Heart right ventricle (tissue), 16 donors: ENCODE measurements around the gene ITGAD. TPM values are rescaled to one million over a fixed set of nuclear protein-coding genes. Genes with fewer than 3 reads are reported as not detected.

Experiments
- ATAC-seq, 8 donors: fragments of 200-7000 bp; cut with Tn5 transposase; one replicate each; pipeline ENCODE4 v1.9.1; 2020; ENCODE audit warnings: mild to moderate bottlenecking in 8 of 8, moderate library complexity in 8 of 8, moderate number of reproducible peaks in 1 of 8
- DNase-seq, 2 donors: peaks; one replicate each; pipeline ENCODE4 v3.0.0-alpha.2; 2020
- H3K27ac ChIP-seq, 10 donors: fragments of 200-600 bp; sonication (generic) in 2 of 10; one replicate each; pipeline versions ENCODE4 v1.5.0 to v1.8.0; 2020 to 2022; ENCODE audit warnings: mild to moderate bottlenecking in 3 of 10
- H3K27me3 ChIP-seq, 7 donors: fragments of 200-600 bp; one replicate each; pipeline ENCODE4 v1.8.0; 2021 to 2022; ENCODE audit warnings: mild to moderate bottlenecking in 2 of 7
- H3K36me3 ChIP-seq, 9 donors: fragments of 200-600 bp; sonication (generic) in 1 of 9; one replicate each; pipeline versions ENCODE4 v1.5.0 to v1.8.0; 2020 to 2022; ENCODE audit warnings: mild to moderate bottlenecking in 2 of 9
- H3K4me1 ChIP-seq, 9 donors: fragments of 200-600 bp; sonication (generic) in 1 of 9; one replicate each; pipeline versions ENCODE4 v1.5.0 to v1.8.0; 2020 to 2022; ENCODE audit warnings: mild to moderate bottlenecking in 4 of 9
- H3K4me3 ChIP-seq, 10 donors: fragments of 200-600 bp; sonication (generic) in 2 of 10; one replicate each; pipeline versions ENCODE4 v1.5.0 to v1.8.0; 2020 to 2022; ENCODE audit warnings: mild to moderate bottlenecking in 7 of 10, moderate library complexity in 2 of 10
- H3K9me3 ChIP-seq, 11 donors: fragments of 200-600 bp in 10 of 11; sonication (generic) in 2 of 11; one replicate each; pipeline versions ENCODE4 v1.5.0 to v1.8.0; 2013 to 2022; ENCODE audit warnings: mild to moderate bottlenecking in 2 of 11, control low read depth in 1 of 11, moderate library complexity in 1 of 11
- CTCF ChIP-seq, 9 donors: fragments of 200-600 bp; sonication (generic) in 2 of 9; IDR thresholded peaks; one replicate each; pipeline versions ENCODE4 v1.5.0 to v1.8.0; 2021 to 2022; ENCODE audit warnings: antibody characterized with exemption in 9 of 9, mild to moderate bottlenecking in 5 of 9, moderate library complexity in 1 of 9
- WGBS, 2 donors: extraction: QIAGEN DNeasy Blood & Tissue Kit; methylation state at CpG; one replicate each; pipeline ENCODE4 v1.1.7; 2013; ENCODE audit warnings: inconsistent platforms in 1 of 2; 5-methylcytosine and 5-hydroxymethylcytosine counted together
- intact Hi-C, 10 donors: fragments of 100-400 bp; cut with DNase I; formaldehyde crosslinking; loops; one replicate each; pipeline versions ENCODE4 v1.11.1 to v1.14.2; 2022
- long read RNA-seq, 3 donors: library from polyadenylated mRNA; unstranded; transcript quantifications; one replicate each; pipeline ENCODE4 v2.0.0, GENCODE V29; 2020 to 2021
- polyA plus RNA-seq, 2 donors: library from polyadenylated mRNA; stranded (reverse); fragments of 200-250 nt; gene quantifications; one replicate each; pipeline ENCODE4 v1.2.3, GENCODE V29; 2013
- total RNA-seq, 10 donors: library from RNA; stranded (reverse); fragmentation: NEBNext Ultra II Directional in 3 of 10; extraction: Animal tissue kit (Norgen Biotek cat#: 25700) in 3 of 10; gene quantifications; one replicate each; pipeline versions ENCODE4 v1.2.1 to v1.2.4, GENCODE V29; 2021 to 2023
- donor health status: Arrhythmogenic right ventricular cardiomyopathy.
- donor health status: ischemic (EF 13 %, LVEDD 7.1; RV severe dilation, severe dysfunction).
- donor health status: healthy with polysubstance abuse.
- donor health status: DM: no; HTN: yes; CAD: no.
- donor health status: DM: no; HTN: no; CAD: no.
- donor health status: ischemic (EF 25% LVEDD 6.9; RV normal size, moderate dysfunction).
- donor health status: ischemic (EF 25% LVEDD 5.7; RV mildly dilated, moderate dysfunction).
- donor health status: healthy.
- donor health status: DM: yes; HTN: yes; CAD: no.
- donor health status: Ischemic cardiomyopathy.
- donor health status: ischemic (EF 35%, LVEDD 5.7; RV mildly dilated, moderate dysfunction).
- donor health status: nonischemic (EF 11% LVEDD 7.7; RV severe dilation, severe dysfunction).
- donor health status: DM: yes; HTN: yes; CAD: no.
- donor health status: PGD.
- donor health status: ischemic (EF 29% LVEDD 5.4; RV normal size, mild dysfunction).
- donor health status: nonischemic (EF 23%, LVEDD 6.1; RV moderate dilation, normal function).

Gene ITGAD
- total RNA-seq (under 1 TPM in 1 of 10 donors, not detected in 9; 0.39 TPM), polyA plus RNA-seq (under 1 TPM in 1 of 2 donors, not detected in 1; 0.01 TPM)
- long read RNA-seq, donor 1, result 0 reads
- long read RNA-seq, donor 2, partial matches to known transcripts, result 0 of 2 reads
- long read RNA-seq, donor 2, other reads (novel, unspliced or antisense), result 2 of 2 reads
- long read RNA-seq, donor 3, result 0 reads

- DNase-seq, result no peak
- TF ChIP-seq CTCF (IDR thresholded peaks at IDR 0.05), result no peak
- Histone ChIP-seq H3K27me3 (peaks cover 0 to 43% (median 14%) of the 10 kb centered on the region in 7 donors), H3K27ac (no peak within 1 kb of the TSS), H3K4me3 (no peak within 1 kb of the TSS), H3K4me1 (peaks cover 0 to 18% (median 0%) of the 10 kb centered on the region in 9 donors), H3K36me3 (no peaks in the 10 kb centered on the region), H3K9me3 (no peaks in the 10 kb centered on the region)
- intact Hi-C loops, result no loop called here
- ATAC-seq, result no peak
- 57 to 76% methylated on average over 5 of the region's 5 CpGs for WGBS, 2 donors
Measured at GRCh38 chr16:31393056-31393455, at the start of gene ITGAD. Gene ITGAD (plus strand): TSS chr16:31393335. CDS start chr16:31393361, 26 bp downstream.

- H3K27me3 ChIP-seq, result no peaks in the 10 kb centered on the region
- H3K27ac ChIP-seq, result no peak overlapping the region
- DNase-seq (no peak), ATAC-seq (no peak)
- no peaks in the 10 kb centered on the region for H3K36me3 ChIP-seq
- H3K9me3 ChIP-seq, result no peaks in the 10 kb centered on the region
- peaks cover 0 to 11% (median 0%) of the 10 kb centered on the region in 9 donors for H3K4me1 ChIP-seq
- 67 to 81% methylated on average over 9 of the region's 9 CpGs for WGBS, 2 donors
- intact Hi-C loops, result no loop called here
- no peak for TF ChIP-seq CTCF (IDR thresholded peaks at IDR 0.05)
- H3K4me3 ChIP-seq, result no peak overlapping the region
Measured at GRCh38 chr16:31344712-31345111, 48.4 kb upstream of the ITGAD start.

- ATAC-seq (no peak), DNase-seq (no peak)
- H3K27ac ChIP-seq, result no peak overlapping the region
- H3K4me1 ChIP-seq, result peaks cover 0 to 23% (median 0%) of the 10 kb centered on the region in 9 donors
- H3K4me3 ChIP-seq, result no peak overlapping the region
- intact Hi-C loops, result no loop called here
- H3K9me3 ChIP-seq, result no peaks in the 10 kb centered on the region
- 74 to 75% methylated on average over 5 of the region's 5 CpGs for WGBS, 2 donors
- no peaks in the 10 kb centered on the region for H3K36me3 ChIP-seq
- no peak for TF ChIP-seq CTCF (IDR thresholded peaks at IDR 0.05)
- H3K27me3 ChIP-seq, result peaks cover 0 to 12% (median 0%) of the 10 kb centered on the region in 7 donors
Measured at GRCh38 chr16:31347445-31347844, 45.7 kb upstream of the ITGAD start.

GRCh38 chr16:31348579-31348978 lies 44.6 kb upstream of the ITGAD start:
- Histone ChIP-seq H3K36me3 (no peaks in the 10 kb centered on the region), H3K27me3 (peaks cover 0 to 16% (median 0%) of the 10 kb centered on the region in 7 donors), H3K4me1 (peaks cover 0 to 30% (median 0%) of the 10 kb centered on the region in 9 donors), H3K4me3 (no peak overlapping the region), H3K27ac (peak overlapping the region in 1 of 10 donors; percentile 55), H3K9me3 (no peaks in the 10 kb centered on the region)
- intact Hi-C loops, result no loop called here
- TF ChIP-seq CTCF (IDR thresholded peaks at IDR 0.05), result no peak
- DNase-seq (no peak), ATAC-seq (no peak)
- 40 to 73% methylated on average over 3 of the region's 3 CpGs for WGBS, 2 donors
